GM12878 (cell line): ENCODE results near the gene LRRC30. TPM values are rescaled to one million over a fixed set of nuclear protein-coding genes. Genes with fewer than 3 reads are reported as not detected.

Experiments
- ATAC-seq: fragments of 200-7000 bp; cut with Tn5 transposase; 3 replicates; pipeline ENCODE4 v1.9.1; 2020; ENCODE audit warnings: mild to moderate bottlenecking, moderate library complexity
- BruUV-seq: library from RNA; stranded (reverse); fragments of 400-500 nt; replicated peaks from 2 replicates; lab custom pipeline; 2021; lab: Mats Ljungman, UMichigan
- CTCF ChIA-PET: fragments of 300-600 bp; sonication (Branson Sonifier 250); formaldehyde crosslinking; extraction: SDS; loops from one replicate; lab custom pipeline; 2021; ENCODE audit warnings: inconsistent platforms; lab: Yijun Ruan, JAX
- POLR2A ChIA-PET: fragments of 350-600 bp; formaldehyde crosslinking; extraction: SDS; loops from one replicate; lab custom pipeline; 2021; ENCODE audit warnings: inconsistent platforms; lab: Charles Lee
- RAD21 ChIA-PET: fragments of 300-600 bp; sonication (Branson Sonifier 250); formaldehyde crosslinking; loops from one replicate; lab custom pipeline; 2023; ENCODE audit warnings: antibody characterized with exemption; ENCODE audit not compliant: unreplicated experiment; lab: Charles Lee
- SMC1A ChIA-PET: fragments of 300-600 bp; sonication (Branson Sonifier 250); formaldehyde crosslinking; loops from one replicate; lab custom pipeline; 2023; ENCODE audit not compliant: unreplicated experiment, uncharacterized antibody; lab: Charles Lee
- DNase-seq: peaks from one replicate; pipeline ENCODE4 v3.0.0-alpha.2; 2011; ENCODE audit warnings: low read depth, low spot score
- FAIRE-seq: peaks from 3 replicates; lab custom pipeline; 2011; peaks lifted over from hg19 to GRCh38; lab: Jason Lieb, UNC
- H2AFZ ChIP-seq: 2 replicates; pipeline ENCODE4 v1.6.0; 2011; ENCODE audit warnings: low read depth, low read length, control low read depth; ENCODE audit not compliant: control insufficient read depth
- H3K27ac ChIP-seq: 2 replicates; pipeline ENCODE4 v1.5.1; 2011; ENCODE audit warnings: control low read depth; ENCODE audit not compliant: control insufficient read depth, insufficient read depth
- H3K27me3 ChIP-seq, 2 experiments: replicated peaks in 1 of 2; 2 replicates each; pipeline versions ENCODE4 v1.6.0 to v1.6.1; 2011; ENCODE audit warnings: low read length in 1 of 2; ENCODE audit not compliant: control insufficient read depth in 2 of 2, insufficient read depth in 2 of 2
- H3K36me3 ChIP-seq, 2 experiments: 2 replicates each; pipeline ENCODE4 v1.5.1; 2011; ENCODE audit warnings: low read length in 1 of 2; ENCODE audit not compliant: control insufficient read depth in 2 of 2, insufficient read depth in 2 of 2
- H3K4me1 ChIP-seq: 2 replicates; pipeline ENCODE4 v1.6.1; 2011; ENCODE audit warnings: mild to moderate bottlenecking, low read length, moderate library complexity, mixed read lengths; ENCODE audit not compliant: control insufficient read depth, insufficient read depth
- H3K4me2 ChIP-seq: 2 replicates; pipeline ENCODE4 v1.6.0; 2011; ENCODE audit warnings: control low read depth; ENCODE audit not compliant: control insufficient read depth, insufficient read depth
- H3K4me3 ChIP-seq: fragments of 200-600 bp; sonication (generic); 2 replicates; pipeline ENCODE4 v1.5.1; 2016
- H3K79me2 ChIP-seq: 2 replicates; pipeline ENCODE4 v1.6.0; 2011; ENCODE audit warnings: low read length; ENCODE audit not compliant: control insufficient read depth, insufficient read depth
- H3K9ac ChIP-seq: 2 replicates; pipeline ENCODE4 v1.8.0; 2011; ENCODE audit warnings: low read length, control low read depth, mixed read lengths; ENCODE audit not compliant: control insufficient read depth, insufficient read depth
- H3K9me3 ChIP-seq: replicated peaks from 3 replicates; pipeline ENCODE4 v1.5.1; 2011; ENCODE audit warnings: mild to moderate bottlenecking, low read length; ENCODE audit not compliant: control insufficient read depth, insufficient read depth
- H4K20me1 ChIP-seq: 2 replicates; pipeline ENCODE4 v1.6.0; 2011; ENCODE audit not compliant: control insufficient read depth, insufficient read depth
- ATF7 ChIP-seq: fragments of 450-650 bp; IDR thresholded peaks from 2 replicates; pipeline ENCODE4 v1.6.1; 2016; ENCODE audit warnings: low read depth, mild to moderate bottlenecking
- CEBPB ChIP-seq, 2 experiments: fragments of 150-350 bp in 1 of 2; IDR thresholded peaks; 2 replicates each; pipeline ENCODE4 v1.6.1; 2012 to 2014; ENCODE audit warnings: low read depth in 2 of 2, low read length in 2 of 2, borderline replicate concordance in 1 of 2, inconsistent platforms in 1 of 2
- HCFC1 ChIP-seq: fragments of 150-350 bp; IDR thresholded peaks from 2 replicates; pipeline ENCODE4 v1.6.1; 2014; ENCODE audit warnings: low read length
- KDM1A ChIP-seq: fragments of 200-600 bp; sonication (generic); IDR thresholded peaks from 2 replicates; pipeline ENCODE4 v1.6.1; 2016; ENCODE audit warnings: borderline replicate concordance
- MYB ChIP-seq: fragments of 150-350 bp; IDR thresholded peaks from 2 replicates; pipeline ENCODE4 v1.6.1; 2014; ENCODE audit warnings: mild to moderate bottlenecking, low read depth, low read length, borderline replicate concordance
- PAX8 ChIP-seq: fragments of 450-650 bp; IDR thresholded peaks from 2 replicates; pipeline ENCODE4 v1.6.1; 2017; ENCODE audit warnings: mild to moderate bottlenecking, moderate library complexity
- POLR2AphosphoS2 ChIP-seq: IDR thresholded peaks from 2 replicates; pipeline ENCODE4 v1.6.1; 2011; ENCODE audit warnings: low read depth, mild to moderate bottlenecking, low read length, improper control_type of control experiment, moderate library complexity
- SMAD5 ChIP-seq: IDR thresholded peaks from 2 replicates; pipeline ENCODE4 v1.6.1; 2016; ENCODE audit warnings: antibody characterized with exemption, low read depth
- SRF ChIP-seq, 2 experiments: IDR thresholded peaks; 2 replicates each; pipeline ENCODE4 v1.6.1; 2011; ENCODE audit warnings: low read depth in 2 of 2, low read length in 2 of 2, mild to moderate bottlenecking in 1 of 2, moderate library complexity in 1 of 2
- TBL1XR1 ChIP-seq: IDR thresholded peaks from 2 replicates; pipeline ENCODE4 v1.6.1; 2012; ENCODE audit warnings: low read depth, low read length, improper control_type of control experiment
- WRNIP1 ChIP-seq: IDR thresholded peaks from 2 replicates; pipeline ENCODE4 v1.6.1; 2011; ENCODE audit warnings: low read depth, low read length, improper control_type of control experiment, borderline replicate concordance
- ZNF217 ChIP-seq: fragments of 450-650 bp; IDR thresholded peaks from 2 replicates; pipeline ENCODE4 v1.6.1; 2017; ENCODE audit warnings: antibody characterized with exemption, mild to moderate bottlenecking
- WGBS: methylation state at CpG from one replicate; pipeline ENCODE4 v1.1.6; 2016; ENCODE audit warnings: low lambda C conversion rate; ENCODE audit not compliant: insufficient replicate concordance, insufficient coverage; ENCODE audit errors: missing lambda C conversion rate; 5-methylcytosine and 5-hydroxymethylcytosine counted together
- in situ Hi-C: fragments of 300-500 bp; cut with MboI; formaldehyde crosslinking; loops from 9 replicates; pipeline ENCODE4 v1.14.3; 2018; ENCODE audit warnings: mixed read lengths
- intact Hi-C: fragments of 100-400 bp; cut with micrococcal nuclease; formaldehyde crosslinking; loops from one replicate; pipeline ENCODE4 v1.14.2; 2022; ENCODE audit not compliant: unreplicated experiment
- polyA plus RNA-seq, 11 experiments: library from polyadenylated mRNA; depleted of rRNA in 4 of 11; unstranded in 6 of 11; stranded (reverse) in 5 of 11; fragments of >200 nt; fragmentation: Nextera tagmentation in 4 of 11; fragmentation: Illumina TruSeq in 1 of 11; extraction: Ambion mirVana in 4 of 11; extraction: Trizol in 1 of 11; gene quantifications; 1 replicate in 1 of 11; 2 replicates in 10 of 11; pipeline versions ENCODE4 v1.2.1 to v1.2.3, GENCODE V29; 2011 to 2016; ENCODE audit warnings: inconsistent platforms in 2 of 11, missing spikeins in 2 of 11, low read depth in 1 of 11
- total RNA-seq, 4 experiments: library from RNA; depleted of rRNA in 3 of 4; stranded (reverse); fragments of >200 nt in 3 of 4; fragmentation: Illumina TruSeq in 1 of 4; extraction: Trizol in 1 of 4; gene quantifications; 2 replicates each; pipeline versions ENCODE4 v1.2.1 to v1.2.3, GENCODE V29; 2013 to 2021
- TF ChIP-seq, protein P1 (sequence below): fragments of 450-650 bp; IDR thresholded peaks from 2 replicates; pipeline ENCODE4 v1.6.1; 2017; ENCODE audit warnings: antibody characterized with exemption, mild to moderate bottlenecking, moderate library complexity
- TF ChIP-seq, protein P2 (sequence below): fragments of 150-350 bp; IDR thresholded peaks from 2 replicates; pipeline ENCODE4 v1.6.1; 2016; ENCODE audit warnings: low read depth, low read length

LRRC30 gene
- total and polyA plus RNA-seq, 10 of the 15 experiments (the other 5 are each of a cell fraction or from before 2014, with no cell fraction given), result not detected

DNA sequence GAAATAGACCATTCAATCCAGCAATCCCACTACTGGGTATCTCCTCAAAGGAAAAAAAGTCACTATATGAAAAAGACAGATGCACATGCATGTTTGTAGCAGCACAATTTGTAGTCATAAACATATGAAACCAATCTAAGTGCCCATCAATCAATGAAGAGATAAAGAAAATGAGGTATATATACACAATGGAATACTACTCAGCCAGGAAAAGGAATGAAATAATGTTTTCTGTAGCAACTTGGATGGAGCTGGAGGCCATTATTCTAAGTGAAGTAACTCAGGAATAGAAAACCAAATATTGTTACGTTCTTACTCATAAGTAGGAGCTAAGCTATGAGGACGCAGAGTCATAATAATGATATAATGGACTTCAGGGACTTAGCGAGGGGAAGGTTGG, 45.2 kb upstream of the LRRC30 start:
- ATAC-seq (no peak), DNase-seq (no peak), FAIRE-seq (no peak)
- ChIA-PET POLR2A (no interaction called here), CTCF (no interaction called here), RAD21 (no interaction called here), SMC1A (no interaction called here)
- 42% methylated on average over 3 of the region's 3 CpGs for WGBS
- Histone ChIP-seq H3K4me1 (no peaks in the 10 kb centered on the region), H3K4me3 (no peak overlapping the region), H3K36me3 (no peaks in the 10 kb centered on the region), H3K9me3 (no peaks in the 10 kb centered on the region), H3K4me2 (no peak overlapping the region), H3K27me3 (no peaks in the 10 kb centered on the region), H2AFZ (no peak overlapping the region), H3K9ac (no peak overlapping the region), H3K79me2 (no peaks in the 10 kb centered on the region), H3K27ac (no peak overlapping the region), H4K20me1 (no peaks in the 10 kb centered on the region)
- no peak for TF ChIP-seq ZNF217
- TF ChIP-seq SMAD5, result no peak
- TF ChIP-seq, protein P1, sequence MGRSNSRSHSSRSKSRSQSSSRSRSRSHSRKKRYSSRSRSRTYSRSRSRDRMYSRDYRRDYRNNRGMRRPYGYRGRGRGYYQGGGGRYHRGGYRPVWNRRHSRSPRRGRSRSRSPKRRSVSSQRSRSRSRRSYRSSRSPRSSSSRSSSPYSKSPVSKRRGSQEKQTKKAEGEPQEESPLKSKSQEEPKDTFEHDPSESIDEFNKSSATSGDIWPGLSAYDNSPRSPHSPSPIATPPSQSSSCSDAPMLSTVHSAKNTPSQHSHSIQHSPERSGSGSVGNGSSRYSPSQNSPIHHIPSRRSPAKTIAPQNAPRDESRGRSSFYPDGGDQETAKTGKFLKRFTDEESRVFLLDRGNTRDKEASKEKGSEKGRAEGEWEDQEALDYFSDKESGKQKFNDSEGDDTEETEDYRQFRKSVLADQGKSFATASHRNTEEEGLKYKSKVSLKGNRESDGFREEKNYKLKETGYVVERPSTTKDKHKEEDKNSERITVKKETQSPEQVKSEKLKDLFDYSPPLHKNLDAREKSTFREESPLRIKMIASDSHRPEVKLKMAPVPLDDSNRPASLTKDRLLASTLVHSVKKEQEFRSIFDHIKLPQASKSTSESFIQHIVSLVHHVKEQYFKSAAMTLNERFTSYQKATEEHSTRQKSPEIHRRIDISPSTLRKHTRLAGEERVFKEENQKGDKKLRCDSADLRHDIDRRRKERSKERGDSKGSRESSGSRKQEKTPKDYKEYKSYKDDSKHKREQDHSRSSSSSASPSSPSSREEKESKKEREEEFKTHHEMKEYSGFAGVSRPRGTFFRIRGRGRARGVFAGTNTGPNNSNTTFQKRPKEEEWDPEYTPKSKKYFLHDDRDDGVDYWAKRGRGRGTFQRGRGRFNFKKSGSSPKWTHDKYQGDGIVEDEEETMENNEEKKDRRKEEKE, result no peak
- TF ChIP-seq, protein P2, sequence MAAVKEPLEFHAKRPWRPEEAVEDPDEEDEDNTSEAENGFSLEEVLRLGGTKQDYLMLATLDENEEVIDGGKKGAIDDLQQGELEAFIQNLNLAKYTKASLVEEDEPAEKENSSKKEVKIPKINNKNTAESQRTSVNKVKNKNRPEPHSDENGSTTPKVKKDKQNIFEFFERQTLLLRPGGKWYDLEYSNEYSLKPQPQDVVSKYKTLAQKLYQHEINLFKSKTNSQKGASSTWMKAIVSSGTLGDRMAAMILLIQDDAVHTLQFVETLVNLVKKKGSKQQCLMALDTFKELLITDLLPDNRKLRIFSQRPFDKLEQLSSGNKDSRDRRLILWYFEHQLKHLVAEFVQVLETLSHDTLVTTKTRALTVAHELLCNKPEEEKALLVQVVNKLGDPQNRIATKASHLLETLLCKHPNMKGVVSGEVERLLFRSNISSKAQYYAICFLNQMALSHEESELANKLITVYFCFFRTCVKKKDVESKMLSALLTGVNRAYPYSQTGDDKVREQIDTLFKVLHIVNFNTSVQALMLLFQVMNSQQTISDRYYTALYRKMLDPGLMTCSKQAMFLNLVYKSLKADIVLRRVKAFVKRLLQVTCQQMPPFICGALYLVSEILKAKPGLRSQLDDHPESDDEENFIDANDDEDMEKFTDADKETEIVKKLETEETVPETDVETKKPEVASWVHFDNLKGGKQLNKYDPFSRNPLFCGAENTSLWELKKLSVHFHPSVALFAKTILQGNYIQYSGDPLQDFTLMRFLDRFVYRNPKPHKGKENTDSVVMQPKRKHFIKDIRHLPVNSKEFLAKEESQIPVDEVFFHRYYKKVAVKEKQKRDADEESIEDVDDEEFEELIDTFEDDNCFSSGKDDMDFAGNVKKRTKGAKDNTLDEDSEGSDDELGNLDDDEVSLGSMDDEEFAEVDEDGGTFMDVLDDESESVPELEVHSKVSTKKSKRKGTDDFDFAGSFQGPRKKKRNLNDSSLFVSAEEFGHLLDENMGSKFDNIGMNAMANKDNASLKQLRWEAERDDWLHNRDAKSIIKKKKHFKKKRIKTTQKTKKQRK, result no peak
- no peak for TF ChIP-seq HCFC1
- TF ChIP-seq TBL1XR1, result no peak
- TF ChIP-seq POLR2AphosphoS2, result no peak
- no peak for TF ChIP-seq SRF (IDR thresholded peaks at IDR 0.05; ENCODE audit: low read depth in 2 of 2, low read length in 2 of 2)
- no peak for TF ChIP-seq ATF7
- TF ChIP-seq KDM1A, result no peak
- no peak for TF ChIP-seq CEBPB (IDR thresholded peaks at IDR 0.05; ENCODE audit: borderline replicate concordance in 1 of 2, low read depth in 2 of 2, low read length in 2 of 2)
- TF ChIP-seq MYB, result no peak
- TF ChIP-seq PAX8, result no peak
- no peak for TF ChIP-seq WRNIP1
- intact Hi-C loops, result no loop called here
- in situ Hi-C loops, result no loop called here
- BruUV-seq, result no TSS peak
